HG02610 (cell line): ENCODE measurements around the gene CFAP46.
"Not testable (repeated sequence)": the region's sequence is repeated elsewhere in the genome, so short reads cannot be mapped to it uniquely, and the experiment has no call there.

Source experiments
- ATAC-seq: cut with Tn5 transposase; IDR thresholded peaks from one replicate; pipeline ENCODE4 v1.9.1; 2021; ENCODE audit warnings: mild to moderate bottlenecking, moderate library complexity; ENCODE audit not compliant: unreplicated experiment

CFAP46 gene

GRCh38 chr10:132931258-132932250, 10.8 kb downstream of the CFAP46 start:
- not testable (repeated sequence) for ATAC-seq

- not testable (repeated sequence) for ATAC-seq
Measured at GRCh38 chr10:132930701-132931100, 11.7 kb downstream of the CFAP46 start.

GRCh38 chr10:132929953-132930548, 12.3 kb downstream of the CFAP46 start:
- peak; percentile 39 for ATAC-seq

GRCh38 chr10:132929480-132929879, 12.9 kb downstream of the CFAP46 start:
- ATAC-seq, result no peak

- ATAC-seq, result no peak
Measured at GRCh38 chr10:132928261-132928660, 14.1 kb downstream of the CFAP46 start.

- ATAC-seq, result no peak
Measured at GRCh38 chr10:132927824-132928223, 14.5 kb downstream of the CFAP46 start.

- no peak for ATAC-seq
Measured at GRCh38 chr10:132926777-132927650, 15.4 kb downstream of the CFAP46 start.

- ATAC-seq, result no peak
Measured at GRCh38 chr10:132926070-132926469, 16.3 kb downstream of the CFAP46 start.

GRCh38 chr10:132925614-132926013, 16.8 kb downstream of the CFAP46 start:
- ATAC-seq, result no peak

- no peak for ATAC-seq
Measured at GRCh38 chr10:132925071-132925561, 17.3 kb downstream of the CFAP46 start.

GRCh38 chr10:132924046-132924952, 18.1 kb downstream of the CFAP46 start:
- ATAC-seq, result no peak

GRCh38 chr10:132923384-132923783, 19.0 kb downstream of the CFAP46 start:
- not testable (repeated sequence) for ATAC-seq

- ATAC-seq, result no peak
Measured at GRCh38 chr10:132922872-132923271, 19.5 kb downstream of the CFAP46 start.

GRCh38 chr10:132921818-132922807, 20.3 kb downstream of the CFAP46 start:
- ATAC-seq, result no peak

GRCh38 chr10:132921086-132921485, 21.3 kb downstream of the CFAP46 start:
- no peak for ATAC-seq

GRCh38 chr10:132920101-132920925, 22.1 kb downstream of the CFAP46 start:
- ATAC-seq, result no peak

- no peak for ATAC-seq
Measured at GRCh38 chr10:132919374-132920100, 22.8 kb downstream of the CFAP46 start.
